HG03575 (cell line): ENCODE data around the gene PFKFB4.

Source experiments
- ATAC-seq: cut with Tn5 transposase; IDR thresholded peaks from one replicate; pipeline ENCODE4 v1.9.1; 2021; ENCODE audit not compliant: unreplicated experiment, insufficient number of reproducible peaks, low FRiP score; ENCODE audit errors: extremely low read depth

PFKFB4 gene

GRCh38 chr3:48588230-48588629, 31.6 kb upstream of the PFKFB4 start:
- ATAC-seq: no peak

- ATAC-seq: no peak
Observed at GRCh38 chr3:48587686-48588085, 31.1 kb upstream of the PFKFB4 start.

- no peak for ATAC-seq
Observed at GRCh38 chr3:48585411-48585810, 28.8 kb upstream of the PFKFB4 start.

DNA sequence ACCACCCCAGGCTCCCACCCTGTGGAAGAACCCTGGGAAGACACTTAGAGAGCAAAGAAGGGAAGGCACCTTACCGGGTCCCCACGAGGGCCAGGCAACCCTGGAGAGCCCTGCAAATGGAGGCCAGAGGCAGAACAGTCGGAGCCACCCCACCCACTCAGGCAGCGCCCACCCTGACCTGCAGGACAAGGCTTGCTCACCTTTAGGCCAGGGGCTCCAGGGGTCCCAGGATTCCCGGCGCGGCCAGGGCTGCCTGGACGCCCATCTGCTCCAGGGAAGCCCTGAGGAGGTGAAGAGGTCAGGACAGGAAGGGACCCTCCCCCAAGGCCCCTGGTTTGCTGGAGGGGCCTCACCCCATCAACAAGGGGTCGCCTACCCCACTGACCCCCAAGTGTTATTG, 28.2 kb upstream of the PFKFB4 start:
- no peak for ATAC-seq

DNA sequence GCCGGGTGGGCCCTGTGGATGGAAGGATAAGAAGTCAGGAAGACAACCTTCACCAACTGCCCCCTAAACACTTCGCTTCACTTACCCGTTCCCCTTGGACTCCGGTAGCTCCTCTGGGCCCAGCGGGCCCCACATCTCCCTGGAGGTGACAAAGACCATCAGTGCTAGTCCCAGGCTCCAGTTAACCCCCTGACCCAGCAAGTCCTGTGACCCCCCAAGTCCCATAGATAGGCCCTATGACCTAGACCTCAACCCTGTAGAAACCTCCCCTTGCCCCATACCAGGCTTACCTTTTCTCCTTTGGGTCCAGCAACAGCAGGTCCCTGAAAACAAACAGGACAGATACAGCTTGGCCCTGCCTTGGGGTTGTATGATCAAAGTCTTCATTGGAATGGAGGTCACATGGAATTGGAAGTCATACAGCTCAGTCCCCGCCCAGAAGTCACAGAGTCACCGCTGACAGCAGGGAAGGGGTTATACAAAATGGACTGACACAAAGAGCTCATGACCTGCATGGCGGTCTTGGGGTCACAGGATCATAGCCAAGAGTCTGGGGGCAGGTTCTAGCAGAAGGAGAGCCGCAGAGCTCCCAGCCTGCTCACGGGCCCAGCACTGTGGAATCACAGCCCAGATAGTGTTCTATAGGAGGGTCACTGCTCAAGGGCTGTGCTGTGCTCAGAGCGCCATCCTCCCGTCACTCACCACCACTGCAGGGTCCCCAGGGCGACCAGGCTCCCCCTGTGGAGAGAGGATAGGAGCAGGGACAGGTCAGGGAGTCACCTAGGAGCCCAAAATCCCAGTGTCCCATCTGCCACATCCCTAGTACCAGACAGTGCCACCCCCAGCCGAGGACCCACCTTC, 25.2 kb upstream of the PFKFB4 start:
- no peak for ATAC-seq

DNA sequence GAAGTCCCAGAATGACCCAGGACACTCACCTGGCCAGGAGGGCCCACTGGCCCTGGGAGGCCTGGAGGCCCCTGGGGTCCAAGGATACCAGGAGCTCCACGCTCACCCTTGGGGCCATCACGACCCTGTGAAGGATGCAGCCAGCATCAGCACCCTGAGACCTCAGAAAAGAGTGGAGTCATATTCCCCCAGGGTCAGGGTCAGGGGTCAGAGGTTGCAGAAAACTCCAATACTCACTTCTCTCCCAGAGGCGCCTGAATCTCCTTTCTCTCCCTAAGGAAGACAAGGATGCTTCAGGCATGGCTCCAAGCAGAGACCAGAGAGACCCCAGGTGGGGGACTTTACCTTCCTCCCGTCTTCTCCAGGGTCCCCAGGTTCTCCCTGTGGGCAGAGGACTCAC, 20.0 kb upstream of the PFKFB4 start:
- no peak for ATAC-seq

- ATAC-seq: no peak
Observed at GRCh38 chr3:48575366-48575765, 18.8 kb upstream of the PFKFB4 start.

- no peak for ATAC-seq
Observed at GRCh38 chr3:48573973-48574585, 17.5 kb upstream of the PFKFB4 start.

GRCh38 chr3:48572517-48572916, 15.9 kb upstream of the PFKFB4 start:
- ATAC-seq: no peak

DNA sequence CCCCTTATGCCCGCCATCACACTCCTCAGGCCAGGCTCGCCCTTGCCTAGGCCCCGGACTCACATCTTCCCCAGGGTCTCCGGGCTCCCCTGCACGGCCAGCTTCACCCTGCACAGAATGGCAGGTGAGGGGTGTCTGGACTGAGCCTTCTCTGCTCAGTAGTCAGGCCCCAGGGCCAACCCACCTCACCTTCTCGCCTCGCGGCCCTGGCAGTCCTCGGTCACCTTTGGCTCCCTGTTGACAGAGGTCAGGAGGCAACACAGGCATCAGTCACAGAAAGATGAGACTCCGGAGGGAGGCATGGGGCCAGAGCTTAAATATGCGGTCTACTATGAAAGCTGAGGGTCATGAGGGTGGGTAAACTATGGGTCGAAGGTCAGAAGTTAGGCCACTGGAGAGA, 15.3 kb upstream of the PFKFB4 start:
- no peak for ATAC-seq

- no peak for ATAC-seq
Observed at GRCh38 chr3:48569808-48570450, 13.3 kb upstream of the PFKFB4 start.

DNA sequence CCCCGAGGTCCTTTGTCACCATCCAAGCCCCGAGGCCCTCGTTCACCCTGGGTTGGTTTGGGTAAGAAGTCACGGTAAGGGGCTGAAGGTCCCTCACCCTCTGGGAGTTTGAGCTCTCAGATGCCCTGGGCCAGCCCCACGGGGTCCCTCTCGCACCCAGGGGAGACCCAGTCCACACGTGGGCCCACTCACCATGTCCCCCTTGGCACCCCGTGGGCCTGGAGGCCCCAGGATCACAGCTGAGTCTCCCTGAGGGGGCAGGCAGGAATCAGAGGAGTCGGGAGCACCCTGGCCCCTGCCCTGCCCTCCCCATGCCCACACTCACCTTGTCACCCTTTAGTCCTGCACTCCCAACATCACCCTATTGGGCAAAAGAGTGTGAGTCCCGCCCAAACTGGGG, 12.8 kb upstream of the PFKFB4 start:
- no peak for ATAC-seq

- ATAC-seq: no peak
Observed at GRCh38 chr3:48568476-48568875, 11.9 kb upstream of the PFKFB4 start.

GRCh38 chr3:48567500-48567899, 10.9 kb upstream of the PFKFB4 start:
- no peak for ATAC-seq

DNA sequence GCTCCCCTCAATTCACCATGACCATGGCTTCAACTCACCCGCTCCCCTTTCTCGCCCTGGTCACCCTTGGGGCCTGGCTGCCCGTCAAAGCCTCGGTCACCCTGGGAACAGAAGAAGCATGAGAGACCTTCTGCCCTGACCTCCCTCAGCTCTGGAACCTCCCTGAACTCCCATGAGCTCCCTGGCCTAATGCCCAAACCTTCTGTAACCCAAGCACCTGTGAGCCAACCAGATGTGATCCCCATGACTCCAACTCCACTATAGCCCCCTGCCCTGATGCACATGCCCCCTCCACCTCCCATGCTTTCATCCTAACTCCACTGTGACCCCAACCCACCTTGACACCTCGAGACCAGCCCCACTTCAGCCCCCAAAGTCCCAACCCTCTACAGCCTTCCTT, 10.5 kb upstream of the PFKFB4 start:
- no peak for ATAC-seq

- ATAC-seq: no peak
Observed at GRCh38 chr3:48566401-48566760, 9.8 kb upstream of the PFKFB4 start.

GRCh38 chr3:48565591-48566400, 9.2 kb upstream of the PFKFB4 start:
- ATAC-seq: no peak

DNA sequence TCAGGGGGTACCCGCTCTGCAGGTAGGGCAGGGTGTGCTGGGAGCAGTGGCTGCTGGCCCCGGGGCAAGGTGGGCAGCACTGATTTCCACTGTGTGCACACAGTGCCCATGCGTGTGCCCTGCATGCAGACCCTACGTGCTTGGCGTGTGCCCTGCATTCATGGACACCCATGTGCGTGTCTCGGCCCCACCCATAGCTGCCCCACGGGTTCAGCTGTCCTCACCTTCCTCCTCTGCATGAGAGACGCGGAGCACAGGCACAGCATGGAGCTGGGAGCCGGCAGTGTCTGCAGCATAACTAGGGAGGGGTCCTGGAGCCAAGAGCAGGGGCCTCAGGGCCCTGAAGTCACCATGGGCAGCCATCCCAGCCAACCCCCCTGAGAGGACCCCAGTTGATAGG, 8.6 kb upstream of the PFKFB4 start:
- no peak for ATAC-seq

- ATAC-seq: no peak
Observed at GRCh38 chr3:48564667-48565066, 8.1 kb upstream of the PFKFB4 start.
